HG02678 (cell line): ENCODE data around the gene SGCE.
"Not testable (repeated sequence)": the region's sequence is repeated elsewhere in the genome, so short reads cannot be mapped to it uniquely, and the experiment has no call there.

Experiments
- ATAC-seq: cut with Tn5 transposase; IDR thresholded peaks from one replicate; pipeline ENCODE4 v1.9.1; 2021; ENCODE audit warnings: mild to moderate bottlenecking, moderate library complexity; ENCODE audit not compliant: unreplicated experiment

SGCE gene

GRCh38 chr7:94655848-94656657, at the start of gene SGCE:
Gene SGCE (minus strand): TSS chr7:94656133. CDS start chr7:94656098, 35 bp downstream.
- ATAC-seq = peak; percentile 15

- ATAC-seq = not testable (repeated sequence)
Measured at GRCh38 chr7:94705155-94706021, 49.5 kb upstream of the SGCE start.

GRCh38 chr7:94701555-94701973, 45.6 kb upstream of the SGCE start:
- ATAC-seq = no peak

GRCh38 chr7:94700926-94701554, 45.1 kb upstream of the SGCE start:
- no peak for ATAC-seq

- no peak for ATAC-seq
Measured at GRCh38 chr7:94698275-94698674, 42.3 kb upstream of the SGCE start.

GRCh38 chr7:94697035-94697974, 41.4 kb upstream of the SGCE start:
- ATAC-seq = no peak

GRCh38 chr7:94687810-94688209, 31.9 kb upstream of the SGCE start:
- ATAC-seq = no peak

- ATAC-seq = no peak
Measured at GRCh38 chr7:94687076-94687475, 31.1 kb upstream of the SGCE start.

GRCh38 chr7:94683066-94683465, 27.1 kb upstream of the SGCE start:
- ATAC-seq = no peak

GRCh38 chr7:94679358-94679757, 23.4 kb upstream of the SGCE start:
- ATAC-seq = no peak

- ATAC-seq = no peak
Measured at GRCh38 chr7:94676431-94676830, 20.5 kb upstream of the SGCE start.

GRCh38 chr7:94675356-94675755, 19.4 kb upstream of the SGCE start:
- ATAC-seq = no peak

GRCh38 chr7:94671444-94672235, 15.7 kb upstream of the SGCE start:
- ATAC-seq = no peak

- ATAC-seq = no peak
Measured at GRCh38 chr7:94669773-94670495, 14.0 kb upstream of the SGCE start.

GRCh38 chr7:94666879-94667587, 11.1 kb upstream of the SGCE start:
- ATAC-seq = no peak

GRCh38 chr7:94665426-94665825, 9.5 kb upstream of the SGCE start:
- ATAC-seq = no peak

GRCh38 chr7:94664023-94664422, 8.1 kb upstream of the SGCE start:
- no peak for ATAC-seq

GRCh38 chr7:94662548-94662947, 6.6 kb upstream of the SGCE start:
- no peak for ATAC-seq
